Measurements from ENCODE around the gene SDK2.

The SDK2 gene

GRCh38 chr17:73422121-73422520 lies 222.1 kb downstream of the SDK2 start:
- no peak for DNase-seq (ENCODE audit: low read depth)
- no peak overlapping the region for H3K4me3 ChIP-seq (ENCODE audit: low read length)
- TF ChIP-seq, protein P1, sequence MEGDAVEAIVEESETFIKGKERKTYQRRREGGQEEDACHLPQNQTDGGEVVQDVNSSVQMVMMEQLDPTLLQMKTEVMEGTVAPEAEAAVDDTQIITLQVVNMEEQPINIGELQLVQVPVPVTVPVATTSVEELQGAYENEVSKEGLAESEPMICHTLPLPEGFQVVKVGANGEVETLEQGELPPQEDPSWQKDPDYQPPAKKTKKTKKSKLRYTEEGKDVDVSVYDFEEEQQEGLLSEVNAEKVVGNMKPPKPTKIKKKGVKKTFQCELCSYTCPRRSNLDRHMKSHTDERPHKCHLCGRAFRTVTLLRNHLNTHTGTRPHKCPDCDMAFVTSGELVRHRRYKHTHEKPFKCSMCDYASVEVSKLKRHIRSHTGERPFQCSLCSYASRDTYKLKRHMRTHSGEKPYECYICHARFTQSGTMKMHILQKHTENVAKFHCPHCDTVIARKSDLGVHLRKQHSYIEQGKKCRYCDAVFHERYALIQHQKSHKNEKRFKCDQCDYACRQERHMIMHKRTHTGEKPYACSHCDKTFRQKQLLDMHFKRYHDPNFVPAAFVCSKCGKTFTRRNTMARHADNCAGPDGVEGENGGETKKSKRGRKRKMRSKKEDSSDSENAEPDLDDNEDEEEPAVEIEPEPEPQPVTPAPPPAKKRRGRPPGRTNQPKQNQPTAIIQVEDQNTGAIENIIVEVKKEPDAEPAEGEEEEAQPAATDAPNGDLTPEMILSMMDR (conservative IDR thresholded peaks at IDR 0.05; ENCODE audit: low read depth, low read length) = no peak

DNA sequence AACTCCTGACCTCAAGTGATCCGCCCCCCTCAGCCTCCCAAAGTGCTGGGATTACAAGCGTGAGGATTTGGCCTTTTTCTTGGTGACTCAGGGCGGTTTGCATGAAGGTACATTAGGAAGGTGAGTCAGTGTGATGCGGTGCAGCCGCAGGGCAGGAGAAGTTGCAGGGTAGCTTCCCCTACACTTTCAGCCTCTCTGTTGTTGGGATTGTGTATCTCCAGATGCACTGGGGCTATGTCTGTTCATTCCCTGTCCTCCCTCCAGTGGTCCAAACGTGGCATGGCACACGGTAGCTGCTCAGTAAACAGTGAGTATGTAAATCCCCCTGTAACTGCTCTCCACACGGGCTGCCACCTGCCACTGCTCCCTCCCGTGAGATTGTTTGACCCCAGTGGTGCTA lies 223.3 kb downstream of the SDK2 start:
- DNase-seq (ENCODE audit: low read depth) = no peak

DNA sequence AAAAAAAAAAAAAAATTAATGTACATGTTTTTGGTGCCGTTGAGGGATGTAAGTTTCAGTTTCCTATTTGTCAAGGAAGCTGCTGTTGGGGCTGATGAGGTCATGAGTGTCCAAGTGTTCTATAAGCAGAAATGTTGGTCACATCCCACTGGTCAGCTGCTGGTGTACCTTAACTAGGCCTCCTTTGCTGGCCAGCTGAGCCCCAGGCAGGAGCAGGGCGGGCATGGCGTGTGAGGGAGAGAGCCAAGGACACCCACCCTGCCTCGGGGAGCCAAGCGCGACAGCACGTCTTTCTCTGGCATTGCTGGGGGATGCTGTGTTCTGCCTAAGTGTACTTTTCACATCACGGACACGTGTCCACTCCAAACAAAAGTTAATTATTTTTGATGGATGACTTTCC lies 224.4 kb downstream of the SDK2 start:
- no peak overlapping the region for H3K4me3 ChIP-seq (ENCODE audit: low read length)
- DNase-seq (ENCODE audit: low read depth) = no peak
- TF ChIP-seq, protein P1 (conservative IDR thresholded peaks at IDR 0.05; ENCODE audit: low read depth, low read length) = no peak

More for the DNA sequence above, 223.3 kb downstream of the SDK2 start:
- TF ChIP-seq, protein P1 (conservative IDR thresholded peaks at IDR 0.05; ENCODE audit: low read depth, low read length) = peak; percentile 25
- no peak overlapping the region for H3K4me3 ChIP-seq (ENCODE audit: low read length)

DNA sequence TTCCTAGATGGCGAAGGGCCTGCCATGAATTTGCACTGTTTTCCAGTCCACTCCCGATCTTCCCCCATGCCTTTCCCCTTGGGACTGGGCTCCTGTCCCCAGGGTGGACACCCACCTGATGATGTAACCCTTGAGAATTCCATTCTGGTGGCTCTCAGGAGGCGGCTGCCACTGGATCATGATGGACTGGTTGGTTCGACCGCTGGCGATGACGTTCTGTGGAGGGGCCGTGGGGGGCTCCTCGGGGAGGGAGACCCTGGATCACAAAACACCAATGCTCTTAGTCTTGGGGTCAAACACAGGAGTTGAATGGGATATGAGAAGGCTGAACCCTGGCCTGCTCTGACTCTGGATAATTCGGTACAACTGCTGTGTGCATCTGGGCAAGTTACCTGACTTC lies 225.2 kb downstream of the SDK2 start:
- no peak for DNase-seq (ENCODE audit: low read depth)
- no peak overlapping the region for H3K4me3 ChIP-seq (ENCODE audit: low read length)
- TF ChIP-seq, protein P1 (conservative IDR thresholded peaks at IDR 0.05; ENCODE audit: low read depth, low read length) = no peak

DNA sequence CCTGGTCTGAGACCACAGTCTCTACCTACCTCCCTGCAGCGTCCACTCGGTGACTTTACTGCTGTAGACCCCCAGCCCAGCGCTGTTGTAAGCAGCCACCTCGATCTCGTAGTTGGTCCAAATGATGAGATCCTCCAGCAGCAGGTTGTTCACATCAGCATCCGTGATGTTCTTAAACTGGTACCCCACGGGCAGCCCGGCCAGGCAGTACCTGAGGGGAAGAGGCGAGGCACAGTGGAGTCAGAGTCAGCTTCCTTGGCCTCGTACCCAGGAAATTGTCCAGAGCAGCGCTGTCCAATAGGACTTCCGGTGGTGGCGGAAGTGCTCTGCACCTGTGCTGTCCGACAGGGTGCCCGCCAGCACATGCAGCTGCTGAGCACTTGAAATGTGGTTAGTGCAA lies 228.5 kb downstream of the SDK2 start:
- no peak overlapping the region for H3K4me3 ChIP-seq (ENCODE audit: low read length)
- TF ChIP-seq, protein P1 (conservative IDR thresholded peaks at IDR 0.05; ENCODE audit: low read depth, low read length) = no peak
- no peak for DNase-seq (ENCODE audit: low read depth)

- TF ChIP-seq, protein P1 (conservative IDR thresholded peaks at IDR 0.05; ENCODE audit: low read depth, low read length) = no peak
- no peak overlapping the region for H3K4me3 ChIP-seq (ENCODE audit: low read length)
- DNase-seq (ENCODE audit: low read depth) = no peak
Measured at GRCh38 chr17:73414171-73414955, 229.9 kb downstream of the SDK2 start.

DNA sequence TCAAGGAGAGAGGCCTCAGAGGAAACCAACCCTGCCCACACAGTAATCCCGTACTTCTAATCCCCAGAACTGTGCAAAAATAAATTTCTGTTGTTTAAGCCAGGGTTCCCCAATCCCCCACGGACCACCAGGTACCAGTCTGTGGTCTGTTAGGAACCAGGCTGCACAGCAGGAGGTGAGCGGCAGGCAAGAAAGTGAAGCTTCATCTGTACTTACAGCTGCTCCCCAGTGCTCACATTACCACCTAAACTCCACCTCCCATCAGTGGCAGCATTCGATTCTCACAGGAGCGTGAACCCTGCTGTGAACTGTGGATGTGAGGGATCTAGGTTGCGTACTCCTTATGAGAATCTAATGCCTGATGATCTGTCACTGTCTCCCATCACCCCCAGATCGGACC lies 231.3 kb downstream of the SDK2 start:
- H3K4me3 ChIP-seq (ENCODE audit: low read length) = no peak overlapping the region
- TF ChIP-seq, protein P1 (conservative IDR thresholded peaks at IDR 0.05; ENCODE audit: low read depth, low read length) = no peak
- DNase-seq (ENCODE audit: low read depth) = no peak
